ENCODE data around the gene NEK10. TPM values are rescaled to one million over a fixed set of nuclear protein-coding genes. Genes with fewer than 3 reads are reported as not detected.

Gene NEK10
- total and polyA plus RNA-seq, 2 donors (not counting 3 experiments of a cell fraction or from before 2014, with no cell fraction given): 0.32 to 5.0 TPM

GRCh38 chr3:27216295-27216855 lies 152.8 kb downstream of the NEK10 start:
- dilution Hi-C loops (cut with MboI; ENCODE audit: extremely low pct_ligation_motif_present, low sequenced_read_pairs) (no loop called here), intact Hi-C loops (cut with micrococcal nuclease) (no loop called here)
- no peak for TF ChIP-seq MAX (IDR thresholded peaks at IDR 0.05; ENCODE audit: insufficient read depth, insufficient read length)
- no peak for TF ChIP-seq FOS (IDR thresholded peaks at IDR 0.05; ENCODE audit: borderline replicate concordance, insufficient read depth, low read length)
- TF ChIP-seq POLR2AphosphoS5 (IDR thresholded peaks at IDR 0.05; ENCODE audit: insufficient read depth, low read depth, low read length): no peak
- TF ChIP-seq MYC (IDR thresholded peaks at IDR 0.05; ENCODE audit: low read depth, low read length): no peak
- TF ChIP-seq GATA2 (IDR thresholded peaks at IDR 0.05; ENCODE audit: insufficient read depth, insufficient read length, low read depth, low read length): no peak
- no peak for TF ChIP-seq JUN (IDR thresholded peaks at IDR 0.05; ENCODE audit: borderline replicate concordance, insufficient read depth, insufficient read length, low read depth)
- no peak for TF ChIP-seq EZH2 (IDR thresholded peaks at IDR 0.05; ENCODE audit: borderline replicate concordance, low read depth, low read length, severe bottlenecking)
- TF ChIP-seq POLR2A (IDR thresholded peaks at IDR 0.05; ENCODE audit: low read depth, low read length): no peak
- no peak for TF ChIP-seq CTCF (IDR thresholded peaks at IDR 0.05; ENCODE audit: extremely low read depth in 1 of 2, insufficient read depth in 1 of 2, low read depth in 1 of 2, low read length in 2 of 2)
- H4K20me1 ChIP-seq (replicated peaks; ENCODE audit: control insufficient read depth, extremely low read depth, insufficient read depth, low read length): no peaks in the 10 kb centered on the region
- no TSS peak for BruUV-seq (replicated peaks)
- DNase-seq (ENCODE audit: low read depth, low spot score) (no peak), FAIRE-seq (no peak)
- no peaks in the 10 kb centered on the region for H3K9me3 ChIP-seq (replicated peaks; ENCODE audit: control insufficient read depth, insufficient read depth, low read length)
- H3K4me1 ChIP-seq (ENCODE audit: control insufficient read depth, extremely low read depth, insufficient read depth, low read length): no peaks in the 10 kb centered on the region
- H3K9me1 ChIP-seq (replicated peaks; ENCODE audit: control insufficient read depth, extremely low read depth, insufficient read depth, low read length): no peaks in the 10 kb centered on the region
- ChIA-PET CTCF (interaction anchor here (0.8 kb wide), 1 partner anchor 90 kb away, joined by 3 read pairs; no protein-coding TSS in a partner anchor), POLR2A (no interaction called here)
- no peak overlapping the region for H3K4me2 ChIP-seq (ENCODE audit: insufficient read depth, low read length)
- no peak overlapping the region for H2AFZ ChIP-seq (ENCODE audit: low read depth, low read length)
- no peak overlapping the region for H3K27ac ChIP-seq (ENCODE audit: insufficient read depth, low read depth, low read length)
- H3K79me2 ChIP-seq (ENCODE audit: control insufficient read depth, insufficient read depth, low read length): no peaks in the 10 kb centered on the region
- no peaks in the 10 kb centered on the region for H3K27me3 ChIP-seq (ENCODE audit: control insufficient read depth in 2 of 2, insufficient read depth in 2 of 2, low read length in 2 of 2)
- H3K4me3 ChIP-seq (replicated peaks in 1 of 3; ENCODE audit: insufficient read depth in 1 of 3, low read depth in 1 of 3, low read length in 3 of 3): no peak overlapping the region
- H3K9ac ChIP-seq (replicated peaks; ENCODE audit: extremely low read depth, insufficient read depth, low read length): no peak overlapping the region
- H3K36me3 ChIP-seq (ENCODE audit: control insufficient read depth in 2 of 2, extremely low read depth in 1 of 2, insufficient read depth in 2 of 2, low read length in 2 of 2): no peaks in the 10 kb centered on the region
